Measurements from ENCODE around the gene ZNF549. TPM values are rescaled to one million over a fixed set of nuclear protein-coding genes. Genes with fewer than 3 reads are reported as not detected.
"Not testable (repeated sequence)": the region's sequence is repeated elsewhere in the genome, so short reads cannot be mapped to it uniquely, and the experiment has no call there.

Gene ZNF549
- total RNA-seq: 1 to 10 TPM; 6.8 to 6.9 TPM

GRCh38 chr19:57527136-57527881, at the start of gene ZNF549:
Gene ZNF549 (plus strand): TSS chr19:57527356. CDS start chr19:57527574, 218 bp downstream.
- Mint-ChIP-seq H3K9me3 (peaks cover 15 to 16% of the 10 kb centered on the region in 2 donors), H3K27me3 (ENCODE audit: low read depth) (no peaks in the 10 kb centered on the region), H3K36me3 (ENCODE audit: insufficient read depth in 2 of 2) (peaks cover 26 to 52% of the 10 kb centered on the region in 2 donors), H3K4me3 (peak within 1 kb of the TSS; percentile 98 to 99), H3K4me1 (ENCODE audit: low read depth) (peaks cover 24% of the 10 kb centered on the region), H3K27ac (peak within 1 kb of the TSS; percentile 16)
- ATAC-seq (replicated peaks in 1 of 2): peak; percentile 100
- peak; percentile 91 for DNase-seq

DNA sequence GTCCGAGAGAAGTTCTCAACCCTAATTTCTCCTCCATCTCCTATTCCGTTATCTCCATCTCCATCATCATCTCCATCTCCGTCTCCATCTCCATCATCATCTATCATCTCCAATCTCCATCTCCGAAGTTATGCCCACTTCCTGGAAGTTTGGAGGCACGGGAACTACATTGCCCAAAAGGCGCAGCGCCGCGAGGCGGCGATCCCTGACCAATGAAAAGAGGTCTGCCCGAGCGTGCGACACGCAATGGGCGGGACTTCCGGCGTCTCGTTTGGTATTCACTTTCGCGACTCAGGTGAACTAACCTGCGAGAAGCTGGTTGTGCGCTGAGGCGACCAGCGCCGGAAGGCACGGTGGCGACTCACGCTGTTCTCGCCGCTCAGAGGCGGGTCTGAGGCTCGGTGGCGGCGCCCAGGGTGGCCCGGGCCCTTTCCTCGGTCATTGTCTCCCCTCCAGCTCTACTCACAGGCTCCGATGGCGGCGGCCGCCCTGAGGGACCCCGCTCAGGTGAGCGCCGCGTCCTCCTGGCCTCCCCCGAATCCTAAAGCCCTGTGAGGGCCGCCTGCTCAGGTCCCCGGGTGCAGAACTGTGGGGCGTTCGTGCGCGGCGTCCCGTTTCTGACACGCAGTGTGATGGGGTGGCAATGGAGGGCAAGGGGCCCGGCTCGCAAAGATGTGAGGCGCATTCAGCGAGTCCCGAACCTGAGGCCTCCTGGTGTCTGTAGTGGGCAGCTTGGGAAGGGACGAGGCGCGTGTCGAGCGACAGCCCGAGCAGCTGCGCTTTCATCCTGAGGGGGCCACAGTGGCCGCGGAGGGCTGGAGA, 39.5 kb upstream of the ZNF549 start, which contains the start of gene ZNF419:
TSS of gene ZNF419 (plus strand) at position 274 of the 822 bp plus-strand sequence. CDS start at position 475, 201 bp downstream.
- Mint-ChIP-seq H3K4me3 (peak within 1 kb of the TSS; percentile 70 to 75), H3K27ac (peak within 1 kb of the TSS; percentile 52), H3K36me3 (ENCODE audit: insufficient read depth in 2 of 2) (peaks cover 46 to 48% of the 10 kb centered on the region in 2 donors), H3K9me3 (peaks cover 16 to 36% of the 10 kb centered on the region in 2 donors), H3K4me1 (ENCODE audit: low read depth) (peaks cover 16% of the 10 kb centered on the region)
- H3K27me3 Mint-ChIP-seq (ENCODE audit: low read depth): not testable (repeated sequence)
- DNase-seq (peak; percentile 93 to 94), ATAC-seq (replicated peaks in 1 of 2) (peak; percentile 98 to 99)

- peaks cover 52 to 54% of the 10 kb centered on the region in 2 donors for H3K36me3 Mint-ChIP-seq (ENCODE audit: insufficient read depth in 2 of 2)
- H3K27ac Mint-ChIP-seq: peak overlapping the region; percentile 52
These were observed 38.9 kb upstream of the ZNF549 start for GRCh38 chr19:57488299-57488644.

DNA sequence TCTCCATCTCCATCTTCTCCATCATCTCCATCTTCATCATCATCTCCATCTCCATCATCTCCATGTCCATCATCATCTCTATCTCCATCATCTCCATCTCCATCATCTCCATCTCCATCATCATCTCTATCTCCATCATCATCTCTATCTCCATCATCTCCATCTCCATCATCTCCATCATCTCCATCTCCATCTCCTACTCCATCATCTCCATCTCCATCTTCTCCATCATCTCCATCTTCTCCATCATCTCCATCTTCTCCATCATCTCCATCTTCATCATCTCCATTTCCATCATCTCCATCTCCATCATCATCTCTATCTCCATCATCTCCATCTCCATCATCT, 27.9 kb upstream of the ZNF549 start:
- Mint-ChIP-seq H3K4me3 (peak overlapping the region; percentile 48 to 90), H3K27ac (peak overlapping the region; percentile 31), H3K9me3 (peaks cover 25 to 33% of the 10 kb centered on the region in 2 donors), H3K4me1 (ENCODE audit: low read depth) (peaks cover 33% of the 10 kb centered on the region), H3K36me3 (ENCODE audit: insufficient read depth in 2 of 2) (peaks cover 41 to 57% of the 10 kb centered on the region in 2 donors)
- ATAC-seq (replicated peaks in 1 of 2); H3K27me3 Mint-ChIP-seq (ENCODE audit: low read depth); DNase-seq: not testable (repeated sequence)

More at GRCh38 chr19:57488299-57488644, 38.9 kb upstream of the ZNF549 start:
- H3K4me3 Mint-ChIP-seq: peak overlapping the region; percentile 70 to 75
- H3K9me3 Mint-ChIP-seq: peaks cover 17 to 42% of the 10 kb centered on the region in 2 donors
- not testable (repeated sequence) for H3K27me3 Mint-ChIP-seq (ENCODE audit: low read depth); DNase-seq
- peak in 1 of 2 donors; percentile 4 for ATAC-seq (replicated peaks in 1 of 2)
- H3K4me1 Mint-ChIP-seq (ENCODE audit: low read depth): peaks cover 16% of the 10 kb centered on the region

- H3K4me1 Mint-ChIP-seq (ENCODE audit: low read depth): peaks cover 33% of the 10 kb centered on the region
- peaks cover 44 to 57% of the 10 kb centered on the region in 2 donors for H3K36me3 Mint-ChIP-seq (ENCODE audit: insufficient read depth in 2 of 2)
- peaks cover 22 to 30% of the 10 kb centered on the region in 2 donors for H3K9me3 Mint-ChIP-seq
- H3K27me3 Mint-ChIP-seq (ENCODE audit: low read depth): not testable (repeated sequence)
- DNase-seq: peak; percentile 96 to 97
- peak within 1 kb of the TSS; percentile 48 to 90 for H3K4me3 Mint-ChIP-seq
- peak within 1 kb of the TSS; percentile 91 for H3K27ac Mint-ChIP-seq
- peak; percentile 98 to 99 for ATAC-seq (replicated peaks in 1 of 2)
These were observed 27.3 kb upstream of the ZNF549 start, which contains the start of gene ZNF773 for GRCh38 chr19:57499680-57500395. Gene ZNF773 (plus strand): TSS chr19:57499938. CDS start chr19:57500081, 143 bp downstream.

DNA sequence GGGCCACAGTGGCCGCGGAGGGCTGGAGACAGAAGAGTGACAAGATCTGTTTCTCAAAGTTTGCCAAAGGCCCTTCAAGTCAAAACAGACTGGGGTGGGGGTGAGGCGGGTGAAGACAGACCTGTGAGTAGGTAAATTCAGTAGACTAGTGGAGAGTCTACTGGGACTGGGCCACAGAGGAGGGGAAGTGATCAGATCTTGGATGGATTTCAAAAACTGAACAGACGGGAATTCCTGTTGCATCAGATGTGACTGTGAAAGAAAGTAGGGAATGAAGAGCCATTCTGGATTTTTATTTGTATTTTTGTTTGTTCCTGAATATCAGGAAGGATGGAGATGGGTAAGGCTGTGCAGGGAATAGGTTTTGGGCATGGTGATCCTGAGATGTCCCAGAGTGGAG, 26.8 kb upstream of the ZNF549 start:
- peak overlapping the region; percentile 91 for H3K27ac Mint-ChIP-seq
- H3K9me3 Mint-ChIP-seq: peaks cover 22 to 30% of the 10 kb centered on the region in 2 donors

GRCh38 chr19:57506163-57506562, 21.0 kb upstream of the ZNF549 start:
- Mint-ChIP-seq H3K4me1 (ENCODE audit: low read depth) (peaks cover 13% of the 10 kb centered on the region), H3K36me3 (ENCODE audit: insufficient read depth in 2 of 2) (peaks cover 57 to 81% of the 10 kb centered on the region in 2 donors), H3K27ac (no peak overlapping the region), H3K4me3 (no peak overlapping the region), H3K9me3 (peaks cover 17 to 34% of the 10 kb centered on the region in 2 donors), H3K27me3 (ENCODE audit: low read depth) (no peaks in the 10 kb centered on the region)
- DNase-seq (no peak), ATAC-seq (replicated peaks in 1 of 2) (no peak)

More for the DNA sequence above, 26.8 kb upstream of the ZNF549 start:
- DNase-seq; H3K27me3 Mint-ChIP-seq (ENCODE audit: low read depth); ATAC-seq (replicated peaks in 1 of 2): not testable (repeated sequence)
- peaks cover 33% of the 10 kb centered on the region for H3K4me1 Mint-ChIP-seq (ENCODE audit: low read depth)
- H3K36me3 Mint-ChIP-seq (ENCODE audit: insufficient read depth in 2 of 2): peaks cover 48 to 59% of the 10 kb centered on the region in 2 donors
- peak overlapping the region; percentile 48 to 90 for H3K4me3 Mint-ChIP-seq

DNA sequence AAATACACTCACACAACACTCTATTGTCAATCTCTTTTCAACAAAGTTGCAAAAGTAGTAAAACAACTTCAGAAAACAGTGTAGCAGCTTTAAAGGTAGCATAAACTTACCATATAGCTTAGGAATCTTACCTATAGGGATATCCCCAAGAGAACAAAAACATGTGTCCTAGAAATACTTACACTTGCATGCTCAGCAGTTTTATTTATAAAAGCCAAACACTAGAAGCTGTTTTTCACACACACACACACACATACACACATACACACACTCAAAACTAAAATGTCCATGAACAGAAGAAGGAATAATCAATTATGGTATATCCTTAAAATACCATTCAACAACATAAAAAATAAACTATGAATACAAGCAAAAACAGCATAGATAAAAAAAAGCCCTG, 15.7 kb upstream of the ZNF549 start:
- Mint-ChIP-seq H3K27ac (no peak overlapping the region), H3K36me3 (ENCODE audit: insufficient read depth in 2 of 2) (peaks cover 43 to 70% of the 10 kb centered on the region in 2 donors), H3K4me1 (ENCODE audit: low read depth) (no peaks in the 10 kb centered on the region), H3K4me3 (no peak overlapping the region), H3K9me3 (peaks cover 14 to 34% of the 10 kb centered on the region in 2 donors), H3K27me3 (ENCODE audit: low read depth) (no peaks in the 10 kb centered on the region)
- ATAC-seq (replicated peaks in 1 of 2) (no peak), DNase-seq (no peak)

DNA sequence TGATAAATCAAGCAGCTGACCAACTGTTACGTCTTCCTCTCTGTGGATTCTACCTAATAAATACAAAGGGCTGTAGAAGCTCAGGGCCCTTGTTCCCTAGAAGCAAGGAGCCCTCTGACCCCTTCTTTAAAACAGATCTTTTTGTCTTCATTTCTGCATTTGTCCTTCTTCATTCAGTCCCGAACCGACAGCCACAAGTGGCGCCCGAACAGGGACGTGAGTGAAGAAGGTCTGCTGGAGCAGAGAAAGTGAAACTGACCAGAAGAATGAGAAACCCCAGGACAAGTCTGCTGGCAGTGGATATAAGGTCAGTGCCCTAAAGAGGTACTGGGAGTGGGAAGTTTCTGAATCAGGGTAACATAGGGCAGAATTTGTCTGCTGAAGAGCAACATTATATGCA, 14.3 kb upstream of the ZNF549 start:
- no peak for ATAC-seq (replicated peaks in 1 of 2)

GRCh38 chr19:57515255-57515654, 11.9 kb upstream of the ZNF549 start:
- H3K4me3 Mint-ChIP-seq: no peak overlapping the region
- peaks cover 35 to 46% of the 10 kb centered on the region in 2 donors for H3K36me3 Mint-ChIP-seq (ENCODE audit: insufficient read depth in 2 of 2)
- DNase-seq: no peak
- no peaks in the 10 kb centered on the region for H3K4me1 Mint-ChIP-seq (ENCODE audit: low read depth)
- no peaks in the 10 kb centered on the region for H3K27me3 Mint-ChIP-seq (ENCODE audit: low read depth)
- no peak for ATAC-seq (replicated peaks in 1 of 2)
- H3K27ac Mint-ChIP-seq: no peak overlapping the region
- peaks cover 21 to 32% of the 10 kb centered on the region in 2 donors for H3K9me3 Mint-ChIP-seq

More for the DNA sequence above, 14.3 kb upstream of the ZNF549 start:
- peak in 1 of 2 donors; percentile 6 for DNase-seq
- Mint-ChIP-seq H3K4me1 (ENCODE audit: low read depth) (no peaks in the 10 kb centered on the region), H3K27me3 (ENCODE audit: low read depth) (no peaks in the 10 kb centered on the region), H3K27ac (no peak overlapping the region), H3K4me3 (no peak overlapping the region), H3K9me3 (peaks cover 17 to 32% of the 10 kb centered on the region in 2 donors), H3K36me3 (ENCODE audit: insufficient read depth in 2 of 2) (peaks cover 39 to 64% of the 10 kb centered on the region in 2 donors)

GRCh38 chr19:57518021-57518420, 9.1 kb upstream of the ZNF549 start:
- not testable (repeated sequence) for H3K4me1 Mint-ChIP-seq (ENCODE audit: low read depth); H3K4me3 Mint-ChIP-seq; H3K27me3 Mint-ChIP-seq (ENCODE audit: low read depth); ATAC-seq (replicated peaks in 1 of 2); DNase-seq; H3K27ac Mint-ChIP-seq
- peaks cover 29 to 45% of the 10 kb centered on the region in 2 donors for H3K36me3 Mint-ChIP-seq (ENCODE audit: insufficient read depth in 2 of 2)
- peaks cover 16 to 29% of the 10 kb centered on the region in 2 donors for H3K9me3 Mint-ChIP-seq

GRCh38 chr19:57537953-57538547, 10.9 kb downstream of the ZNF549 start:
- H3K27me3 Mint-ChIP-seq (ENCODE audit: low read depth): no peaks in the 10 kb centered on the region
- peaks cover 30 to 64% of the 10 kb centered on the region in 2 donors for H3K9me3 Mint-ChIP-seq
- H3K27ac Mint-ChIP-seq: no peak overlapping the region
- H3K36me3 Mint-ChIP-seq (ENCODE audit: insufficient read depth in 2 of 2): peaks cover 80 to 93% of the 10 kb centered on the region in 2 donors
- ATAC-seq (replicated peaks in 1 of 2): no peak
- H3K4me3 Mint-ChIP-seq: no peak overlapping the region
- no peak for DNase-seq
- no peaks in the 10 kb centered on the region for H3K4me1 Mint-ChIP-seq (ENCODE audit: low read depth)
